Measurements from ENCODE around the gene ZNF488.
"Not testable (repeated sequence)": the region's sequence is repeated elsewhere in the genome, so short reads cannot be mapped to it uniquely, and the experiment has no call there.

Gene ZNF488

DNA sequence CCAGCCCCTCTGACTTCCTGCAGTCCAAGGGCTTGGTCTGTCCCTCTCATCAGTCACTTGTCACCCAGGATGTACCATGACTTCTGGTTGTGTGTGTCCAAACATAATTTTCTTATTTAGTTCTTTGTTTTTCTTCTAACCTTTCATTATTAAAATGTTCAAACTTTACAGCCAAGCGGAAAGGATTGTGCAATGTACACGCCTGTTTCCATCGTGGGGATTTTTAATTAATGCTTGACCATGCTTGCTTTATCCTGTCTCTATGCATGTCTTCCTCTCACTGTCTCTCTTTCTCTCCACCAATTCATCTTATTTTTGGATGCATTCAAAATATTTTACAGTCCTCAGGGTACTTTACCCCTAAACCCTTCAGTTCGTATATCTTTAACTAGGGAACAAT is 26.2 kb upstream of the ZNF488 start:
- no peak for DNase-seq (ENCODE audit: low read depth, low spot score)

DNA sequence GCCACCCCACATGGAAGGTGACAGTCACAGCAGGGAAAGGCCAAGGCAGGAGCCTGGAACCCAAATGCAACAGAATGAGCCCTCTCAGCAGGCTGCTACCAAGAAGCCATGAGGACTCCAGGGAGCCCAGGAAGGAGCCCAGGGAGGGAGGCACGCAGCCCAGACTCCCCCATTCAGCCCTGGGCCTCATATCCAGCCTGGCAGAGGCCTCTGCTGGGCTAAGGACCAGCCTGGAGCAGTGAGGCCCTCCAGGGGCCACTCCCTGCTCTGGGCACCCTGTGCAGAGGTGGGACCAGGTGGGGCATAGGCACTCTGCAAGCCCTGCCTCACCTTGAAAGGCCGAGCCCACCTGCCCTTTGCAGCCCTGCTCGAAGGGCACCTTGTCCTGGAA is 25.8 kb upstream of the ZNF488 start:
- DNase-seq (ENCODE audit: low read depth, low spot score) = no peak

DNA sequence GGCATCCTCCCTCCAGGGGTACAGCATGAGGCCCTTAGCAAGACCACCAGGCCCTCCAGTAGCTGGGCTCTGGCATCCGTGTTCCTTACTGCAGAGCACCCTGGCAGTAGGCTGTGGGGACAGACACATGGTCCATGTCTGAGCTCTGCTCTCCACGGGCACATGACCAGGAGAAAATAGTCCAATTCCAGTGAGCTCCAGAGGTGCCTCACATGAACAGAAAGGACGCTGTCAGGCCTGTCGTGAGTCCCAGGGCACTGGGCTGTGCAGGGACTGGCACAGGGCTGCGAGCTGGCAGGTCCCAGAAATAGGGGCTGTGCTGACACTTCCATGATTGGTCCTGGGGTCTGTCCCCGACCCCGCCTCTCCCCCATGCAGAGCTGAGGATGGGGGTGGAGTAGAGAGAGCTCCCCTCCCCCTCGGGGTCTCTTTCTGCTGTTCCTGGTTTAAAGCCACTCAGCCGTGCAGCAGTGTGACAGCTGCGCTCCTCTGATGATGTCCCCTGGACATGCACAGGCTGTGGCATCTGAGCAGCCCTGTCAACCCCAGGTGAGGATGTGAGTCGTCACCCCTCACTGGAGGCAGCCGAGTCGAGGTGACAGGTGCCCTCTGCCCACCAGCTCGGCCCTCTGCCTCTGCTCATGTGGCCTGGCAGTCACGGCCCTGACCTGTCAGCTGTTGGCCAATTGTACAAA is 25.2 kb upstream of the ZNF488 start:
- no peak for DNase-seq (ENCODE audit: low read depth, low spot score)

DNA sequence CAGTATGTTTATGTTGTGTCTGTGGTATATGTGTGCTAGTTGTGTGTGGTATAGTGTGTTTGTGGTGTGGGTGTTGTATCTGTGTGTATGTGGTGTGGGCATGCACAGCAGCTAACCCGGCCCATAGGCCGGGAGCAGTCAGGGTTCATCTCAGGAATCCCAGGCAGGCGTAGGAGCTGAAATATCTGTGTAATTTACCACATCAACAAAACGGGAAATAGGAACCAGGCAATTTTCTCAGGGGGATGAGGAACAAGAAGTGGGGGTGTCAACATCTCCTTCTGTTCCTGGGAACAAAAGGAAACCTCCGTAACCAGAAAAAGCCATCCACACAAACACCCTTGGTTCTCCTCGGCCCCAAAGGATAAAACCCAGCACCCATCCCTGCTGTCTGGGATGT is 24.5 kb upstream of the ZNF488 start:
- no peak for DNase-seq (ENCODE audit: low read depth, low spot score)

DNA sequence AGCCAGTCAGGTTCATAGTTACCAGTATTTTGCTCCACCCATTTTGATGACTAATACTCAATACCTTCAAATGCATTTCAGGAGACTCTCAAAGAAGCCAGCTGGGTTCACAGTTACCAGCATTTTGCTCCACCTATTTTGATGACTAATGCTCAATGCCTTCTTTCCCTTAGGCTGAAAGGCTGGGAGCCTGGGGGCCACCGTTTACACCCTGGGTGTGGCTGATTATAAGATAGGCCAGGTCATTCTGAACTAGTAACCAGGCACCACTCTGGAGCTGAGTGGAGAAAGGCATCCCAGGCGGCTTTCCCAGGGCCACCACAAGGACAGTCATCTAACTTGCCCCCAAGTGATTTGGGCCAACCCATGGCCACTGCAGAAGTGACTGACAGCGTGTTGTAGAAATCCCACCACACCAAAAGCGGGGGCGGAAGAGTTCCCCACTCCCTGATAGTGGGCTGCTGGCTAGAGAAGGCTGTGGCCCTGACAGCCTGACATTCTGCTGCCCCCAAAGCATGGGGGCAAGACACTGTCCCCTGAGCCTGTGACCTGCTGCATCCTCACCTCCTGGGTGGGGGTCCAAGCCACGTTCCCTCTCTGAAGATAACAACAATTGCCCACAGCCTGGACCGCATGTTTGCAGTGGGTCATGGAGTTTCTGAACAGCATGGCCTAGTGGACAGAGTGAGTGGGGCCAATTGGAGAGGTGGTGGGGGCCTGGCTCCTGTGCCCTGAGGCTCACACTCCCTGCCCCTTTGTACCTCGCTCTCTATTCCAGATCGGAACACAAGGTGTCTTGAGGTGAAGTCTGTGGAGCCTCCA is 23.0 kb upstream of the ZNF488 start:
- DNase-seq (ENCODE audit: low read depth, low spot score) = peak; percentile 91

DNA sequence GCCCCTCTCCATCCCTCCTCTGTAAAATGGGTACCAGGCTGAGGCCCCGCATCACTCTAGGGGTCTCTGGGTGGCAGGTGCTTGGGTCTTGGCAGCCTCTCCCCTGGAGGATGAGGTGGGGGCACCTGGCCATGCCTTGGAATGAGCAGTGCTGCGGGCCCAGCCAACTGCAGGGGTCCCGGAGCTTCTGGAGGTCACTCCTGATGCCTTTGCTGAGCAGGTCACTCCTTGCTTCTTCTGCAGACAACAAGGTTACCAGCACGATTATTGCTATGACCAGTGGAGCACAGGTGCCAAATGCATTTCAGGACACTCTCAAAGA is 22.4 kb upstream of the ZNF488 start:
- DNase-seq (ENCODE audit: low read depth, low spot score) = no peak

DNA sequence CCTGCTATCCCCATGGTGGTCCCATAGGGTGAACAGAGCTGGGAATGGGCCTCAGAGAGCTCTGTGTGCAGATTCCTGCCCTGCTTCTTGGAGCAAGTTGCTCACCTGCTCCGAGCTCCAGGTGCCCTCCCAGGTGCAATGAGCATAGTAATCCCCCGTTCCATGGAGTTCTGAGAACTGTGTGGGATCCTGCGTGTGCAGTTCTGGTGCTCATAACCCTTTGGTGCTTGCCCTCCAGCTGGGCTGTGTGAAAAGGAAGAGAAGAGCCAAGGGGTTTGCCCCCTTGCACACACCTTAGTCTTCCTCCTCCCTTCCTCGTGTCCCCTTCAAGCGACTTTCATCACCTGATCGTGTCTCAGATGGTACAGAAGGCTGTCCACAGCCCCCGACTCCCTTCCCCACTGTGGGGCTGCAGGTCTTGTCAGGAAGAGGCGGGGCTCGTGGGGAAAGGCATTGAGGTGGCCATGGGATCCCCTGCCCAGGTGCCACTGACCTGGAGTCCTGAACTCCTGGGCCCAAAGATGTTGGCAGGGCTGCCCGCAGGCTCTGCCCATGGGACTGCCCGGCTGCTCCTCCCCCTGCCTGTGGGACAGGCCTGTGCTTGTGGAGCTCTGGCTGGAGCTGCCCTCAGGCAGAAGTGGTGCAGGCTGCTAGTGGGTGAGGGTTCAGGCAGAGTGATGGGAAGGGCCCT is 21.9 kb upstream of the ZNF488 start:
- DNase-seq (ENCODE audit: low read depth, low spot score) = no peak

DNA sequence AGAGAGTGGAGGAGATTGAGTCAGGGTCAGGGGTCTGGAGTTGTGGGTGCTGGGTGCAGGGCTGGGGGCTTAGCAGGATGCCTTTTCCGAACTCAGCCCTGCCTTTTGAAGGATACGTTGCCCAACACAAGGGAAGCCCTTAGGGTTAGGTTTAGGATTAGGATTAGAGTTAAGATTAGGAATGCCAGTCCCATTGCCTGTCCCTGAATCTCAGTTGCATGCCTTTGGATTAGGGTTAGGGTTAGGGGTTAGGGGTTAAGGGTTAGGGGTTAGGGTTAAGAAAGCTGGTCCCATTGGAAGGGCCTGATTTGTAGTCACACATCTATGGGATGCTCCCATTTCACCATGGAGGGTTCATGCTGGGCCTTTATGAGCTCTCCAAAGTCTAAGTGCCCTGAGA is 20.8 kb upstream of the ZNF488 start:
- DNase-seq (ENCODE audit: low read depth, low spot score) = no peak

DNA sequence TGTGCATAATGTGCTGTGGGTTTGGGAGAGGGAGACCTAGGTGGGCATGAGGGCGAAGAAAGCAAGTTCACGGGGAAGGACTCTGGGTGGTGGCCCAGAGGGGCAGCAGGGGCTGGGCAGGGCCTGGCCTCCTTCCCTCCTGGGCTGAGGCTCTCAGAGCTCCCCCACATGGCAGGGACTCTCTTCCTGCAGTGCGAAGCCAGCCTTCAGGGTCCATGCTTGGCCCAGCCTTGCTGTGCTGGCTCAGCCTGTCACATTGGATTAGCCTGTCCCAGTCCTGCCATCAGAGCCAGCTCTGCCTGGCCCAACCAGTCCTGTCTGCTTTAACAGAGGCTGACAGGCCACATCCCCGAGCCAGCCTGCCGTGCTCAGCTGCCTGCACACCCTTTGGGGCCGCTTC is 20.4 kb upstream of the ZNF488 start:
- DNase-seq (ENCODE audit: low read depth, low spot score) = peak; percentile 53

DNA sequence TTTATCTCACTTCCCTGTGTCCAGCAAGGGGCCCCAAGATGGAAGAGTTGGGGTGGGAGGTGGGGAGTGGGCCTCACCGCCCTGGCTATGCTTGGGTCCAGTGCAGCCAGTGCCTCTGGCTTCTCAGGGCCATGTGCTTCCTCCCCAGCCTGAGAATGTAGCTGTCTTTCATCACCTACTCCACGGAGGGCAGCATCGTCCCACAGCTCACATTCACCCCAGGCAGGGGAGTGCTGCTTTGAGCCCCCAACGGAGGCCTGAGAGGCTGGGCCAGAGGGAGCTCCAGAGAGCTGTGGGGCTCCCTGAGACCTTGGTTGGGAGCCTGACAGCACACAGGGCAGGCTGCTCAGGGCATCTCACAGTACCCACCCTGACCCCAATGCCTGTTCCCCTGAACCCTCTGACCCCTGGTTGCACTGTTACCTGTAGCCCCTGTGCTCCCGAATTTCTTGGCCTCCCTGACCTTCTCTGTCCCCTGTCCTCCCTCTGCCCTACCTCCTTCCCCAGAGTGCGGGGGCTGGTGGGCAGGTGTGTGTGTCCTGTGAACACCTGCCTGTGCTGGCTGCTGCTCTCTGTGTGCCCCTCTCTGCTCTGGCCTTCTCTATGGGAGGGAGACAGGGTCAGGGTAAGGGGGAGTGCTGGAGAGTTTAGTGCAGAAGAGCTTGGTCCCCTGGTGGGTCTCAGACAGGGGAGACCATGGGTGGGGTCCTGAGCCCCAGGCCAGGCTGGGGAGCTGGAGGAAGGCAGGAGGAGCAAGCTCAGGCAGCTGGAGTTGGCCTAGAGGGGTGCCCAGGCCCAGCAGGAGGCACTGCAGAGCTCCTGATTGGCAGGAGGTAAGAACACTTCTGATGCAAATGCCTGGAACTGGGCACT is 19.6 kb upstream of the ZNF488 start:
- peak; percentile 46 for DNase-seq (ENCODE audit: low read depth, low spot score)

DNA sequence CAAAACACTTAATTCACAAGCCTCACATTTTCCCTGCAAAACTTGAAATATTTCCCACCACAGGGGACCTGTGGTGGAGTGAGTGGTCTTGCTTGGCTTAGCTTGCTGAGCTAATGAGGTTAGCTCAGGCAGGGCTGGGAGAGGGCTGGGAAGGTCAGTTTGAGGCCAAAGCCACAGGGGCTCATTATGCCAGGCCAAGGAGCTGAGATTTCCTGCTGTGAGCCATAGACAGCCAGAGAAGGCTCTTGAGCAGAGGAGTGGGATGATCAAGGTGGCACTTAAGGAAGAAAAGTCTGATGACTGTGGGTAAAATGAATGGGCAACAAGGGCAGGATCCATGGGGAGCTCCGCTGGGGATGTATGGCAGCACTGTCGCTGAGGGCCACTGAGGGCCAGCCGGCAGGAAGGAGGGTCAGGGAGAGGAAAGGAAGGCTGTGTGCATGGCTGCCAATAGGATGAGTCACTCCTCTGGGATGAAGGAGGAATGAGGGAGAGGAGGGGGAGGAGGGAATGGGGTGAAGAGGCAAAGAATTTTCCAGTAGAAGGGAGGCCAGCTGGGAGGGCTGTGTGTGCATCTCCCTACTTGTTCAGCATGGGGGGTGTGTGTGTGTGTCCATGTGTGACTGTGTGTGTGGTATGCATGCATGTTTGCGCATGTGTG is 18.7 kb upstream of the ZNF488 start:
- peak; percentile 85 for DNase-seq (ENCODE audit: low read depth, low spot score)

DNA sequence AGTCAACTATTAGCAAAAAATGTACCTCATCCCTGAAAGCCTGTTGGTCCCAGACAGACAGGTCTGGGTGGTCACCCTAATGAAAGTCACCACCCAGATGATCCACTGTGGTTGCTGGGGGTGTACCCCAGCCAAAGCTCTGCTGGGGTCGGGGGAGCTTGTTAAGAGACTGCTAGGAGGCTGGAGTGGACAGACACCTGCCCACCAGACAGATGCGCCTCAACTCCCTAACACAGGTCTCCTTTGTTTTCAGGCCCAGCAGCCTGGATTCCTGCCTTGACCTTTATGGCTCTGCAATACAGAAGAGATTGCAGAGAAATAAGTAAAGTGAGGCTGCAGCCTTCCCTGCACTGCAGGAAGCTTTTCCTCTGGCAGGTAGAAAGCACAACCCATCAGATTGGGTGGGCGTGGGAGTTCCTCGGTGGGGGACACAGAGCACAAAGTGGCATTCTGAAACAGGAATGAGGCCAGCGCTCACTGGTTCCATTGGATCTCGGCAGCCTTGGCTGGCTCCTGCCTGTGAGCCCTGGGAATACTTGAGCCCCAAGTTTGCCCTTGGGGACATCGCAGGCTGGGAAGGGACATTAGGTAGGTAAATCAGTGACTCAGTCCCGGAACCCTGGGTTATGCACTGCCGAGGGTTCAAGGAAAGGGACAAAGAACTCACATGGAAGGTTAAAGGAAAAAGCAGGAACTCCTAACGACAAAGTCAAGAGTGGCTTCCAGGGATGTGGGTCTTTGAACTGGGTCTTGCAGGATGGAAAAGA is 18.0 kb upstream of the ZNF488 start:
- DNase-seq (ENCODE audit: low read depth, low spot score) = no peak

DNA sequence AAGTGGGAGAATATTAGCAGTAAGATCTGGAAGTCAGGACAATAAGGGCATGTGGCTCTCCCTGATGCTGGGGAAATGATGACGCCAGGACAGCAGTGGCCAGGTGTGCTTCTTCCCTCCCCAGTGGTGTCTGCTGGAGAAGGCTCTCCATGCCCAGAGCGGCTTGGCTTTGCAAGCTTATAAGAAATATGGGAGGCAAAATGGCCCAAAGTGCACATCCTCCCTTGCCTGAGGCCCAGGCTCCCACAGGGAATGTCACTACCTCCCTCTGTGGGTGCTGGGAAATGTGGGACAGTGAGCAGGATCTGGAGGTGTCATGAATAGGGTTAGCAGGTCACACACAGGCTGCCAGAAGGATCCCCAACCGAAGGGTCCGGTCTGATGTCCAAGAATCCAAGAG is 17.1 kb upstream of the ZNF488 start:
- DNase-seq (ENCODE audit: low read depth, low spot score) = no peak

DNA sequence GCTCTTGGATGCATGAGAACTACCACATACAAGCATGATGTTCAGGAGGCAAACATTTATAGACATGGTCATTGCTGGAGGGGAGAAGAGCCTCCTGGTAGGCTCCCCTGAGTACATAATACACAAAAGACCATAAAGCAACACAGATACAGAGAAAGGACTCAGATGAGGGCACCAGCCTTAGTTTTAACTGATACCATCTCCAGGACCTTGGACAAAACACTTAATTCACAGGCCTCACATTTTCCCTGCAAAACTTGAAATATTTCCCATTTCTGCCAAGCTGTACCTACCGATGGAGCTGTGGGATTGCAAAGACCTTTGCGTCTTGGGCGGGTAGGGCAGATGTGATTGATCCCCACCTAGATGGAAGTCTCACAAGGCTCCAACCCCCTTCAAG is 16.7 kb upstream of the ZNF488 start:
- DNase-seq (ENCODE audit: low read depth, low spot score) = no peak

DNA sequence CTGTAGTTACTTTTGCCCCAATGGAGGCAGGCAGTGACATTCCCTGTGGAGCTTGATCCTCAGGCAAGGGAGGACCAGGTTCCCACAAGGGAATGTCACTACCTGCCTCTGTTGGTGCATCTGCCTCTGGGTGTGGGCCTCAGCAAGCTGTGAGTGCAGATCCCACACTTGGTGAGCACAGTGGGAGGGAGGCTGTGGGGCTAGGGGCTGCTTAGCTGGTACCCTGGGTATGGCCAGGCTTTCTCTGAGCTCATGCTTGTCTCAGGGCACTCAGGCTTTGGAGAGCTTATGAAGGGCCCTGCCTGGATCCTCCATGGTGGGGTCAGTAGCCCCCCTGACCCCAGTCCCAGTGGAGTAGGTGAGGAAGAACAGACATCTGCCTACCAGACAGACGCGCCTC is 16.2 kb upstream of the ZNF488 start:
- DNase-seq (ENCODE audit: low read depth, low spot score) = no peak

DNA sequence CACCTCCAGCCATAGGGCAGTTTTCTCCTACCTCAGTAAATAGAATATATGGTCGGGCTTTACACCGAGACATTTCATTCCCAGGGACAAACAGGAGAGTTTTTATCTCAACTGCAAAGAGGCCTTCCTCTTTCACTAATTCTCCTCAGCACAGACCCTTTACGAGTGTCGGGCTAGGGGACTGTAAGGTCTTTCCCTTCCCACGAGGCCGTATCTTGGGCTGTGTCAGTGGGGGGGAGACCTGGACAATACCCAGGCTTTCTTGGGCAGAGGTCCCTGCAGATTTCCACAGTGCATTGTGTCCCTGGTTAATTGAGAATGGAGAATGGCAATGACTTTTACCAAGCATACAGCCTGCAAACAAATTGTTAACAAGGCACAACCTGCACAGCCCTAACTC is 13.2 kb upstream of the ZNF488 start:
- no peak for DNase-seq (ENCODE audit: low read depth, low spot score)

DNA sequence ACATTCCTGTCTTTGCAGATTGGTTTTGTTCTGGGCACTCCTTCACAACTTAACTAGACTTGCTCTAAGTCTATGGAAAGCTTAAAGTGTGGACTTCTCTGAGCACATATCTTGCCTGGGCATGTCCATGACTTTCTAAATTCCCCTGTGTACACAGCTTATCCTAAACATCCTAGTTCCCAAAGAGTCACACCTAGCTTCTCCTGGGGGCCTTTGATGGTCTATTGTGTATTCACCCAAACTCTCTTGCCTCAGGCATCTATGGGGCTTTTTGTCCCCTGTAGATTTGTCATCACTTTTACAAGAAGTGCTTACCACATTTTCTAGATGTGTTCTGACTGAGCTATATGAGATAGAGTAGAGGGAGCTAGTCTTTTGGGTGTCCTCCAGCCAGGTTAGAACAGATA is 12.2 kb upstream of the ZNF488 start:
- peak; percentile 47 for DNase-seq (ENCODE audit: low read depth, low spot score)

DNA sequence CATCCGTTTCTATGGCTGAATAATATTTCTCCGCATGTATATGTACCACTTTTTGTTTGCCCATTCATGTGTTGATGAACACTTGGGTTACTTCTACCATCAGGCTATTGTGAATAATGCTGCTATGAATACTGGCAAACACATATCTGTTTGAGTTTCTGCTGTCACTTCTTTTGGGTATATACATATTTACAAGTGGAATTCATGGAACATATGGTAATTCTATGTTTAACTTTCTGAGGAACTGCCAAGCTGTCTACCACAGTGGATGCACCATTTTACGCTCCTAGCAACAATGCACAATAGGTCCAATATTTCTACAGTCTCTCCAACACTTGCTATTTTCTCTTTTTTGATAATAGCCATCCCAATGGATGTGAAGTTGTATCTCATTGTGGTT is 5.5 kb upstream of the ZNF488 start:
- no peak for DNase-seq (ENCODE audit: low read depth, low spot score)

DNA sequence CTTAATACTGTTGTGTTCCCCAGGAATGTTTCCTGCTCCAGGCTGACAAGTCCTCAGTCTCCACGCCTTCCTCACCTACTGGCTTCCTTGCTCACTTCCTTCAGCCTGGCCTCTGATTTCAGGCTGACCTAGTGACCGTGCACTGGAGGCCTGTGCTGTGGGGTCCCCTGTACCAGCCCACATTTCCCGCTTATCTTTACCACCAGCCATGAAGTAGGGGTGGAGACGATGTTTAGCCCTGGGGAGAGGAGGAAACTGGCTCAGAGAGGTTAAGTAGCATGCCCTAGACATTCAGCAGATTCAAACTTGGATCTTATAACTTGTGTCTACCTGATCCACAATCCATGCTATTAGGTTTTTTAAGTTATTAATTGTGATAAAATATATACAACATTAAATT is 4.8 kb upstream of the ZNF488 start:
- no peak for DNase-seq (ENCODE audit: low read depth, low spot score)

DNA sequence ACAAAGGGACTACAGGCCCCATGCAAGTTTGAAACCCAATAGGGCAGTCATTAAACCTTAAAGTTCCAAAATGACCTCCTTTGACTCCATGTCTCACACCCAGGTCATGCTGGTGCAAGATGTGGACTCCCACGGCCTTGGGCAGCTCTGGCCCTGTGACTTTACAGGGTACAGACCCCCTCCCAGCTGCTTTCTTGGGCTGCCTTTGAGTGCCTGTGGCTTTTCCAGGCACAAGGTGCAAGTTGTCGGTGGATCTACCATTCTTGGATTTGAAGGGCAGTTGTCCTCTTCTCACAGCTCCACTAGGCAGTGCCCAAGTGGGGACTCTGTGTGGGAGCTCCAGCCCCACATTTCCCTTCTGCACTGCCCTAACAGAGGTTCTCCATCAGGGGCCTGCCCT is 2.0 kb upstream of the ZNF488 start:
- DNase-seq (ENCODE audit: low read depth, low spot score) = not testable (repeated sequence)
